ENCODE results near the gene ARL6IP1.
"Not testable (repeated sequence)": the region's sequence is repeated elsewhere in the genome, so short reads cannot be mapped to it uniquely, and the experiment has no call there.

ARL6IP1 gene

GRCh38 chr16:18797746-18798145, 3.6 kb downstream of the ARL6IP1 start:
- DNase-seq = no peak

GRCh38 chr16:18796377-18796776, 5.0 kb downstream of the ARL6IP1 start:
- DNase-seq = no peak

- no peak for DNase-seq
These were observed 8.4 kb downstream of the ARL6IP1 start for GRCh38 chr16:18792836-18793433.

GRCh38 chr16:18789850-18790706, 11.3 kb downstream of the ARL6IP1 start, which contains the start of gene RPS15A:
TSS of gene RPS15A (minus strand) at chr16:18790334. CDS start at chr16:18789113, 1,221 bp downstream.
- peak; percentile 84 for DNase-seq

GRCh38 chr16:18789515-18789849, 11.9 kb downstream of the ARL6IP1 start:
- DNase-seq = no peak

- no peak for DNase-seq
These were observed 12.4 kb downstream of the ARL6IP1 start for GRCh38 chr16:18788828-18789514.

- no peak for DNase-seq
These were observed 16.3 kb downstream of the ARL6IP1 start for GRCh38 chr16:18784917-18785623.

GRCh38 chr16:18783430-18784341, 17.7 kb downstream of the ARL6IP1 start:
- no peak for DNase-seq

- no peak for DNase-seq
These were observed 18.5 kb downstream of the ARL6IP1 start for GRCh38 chr16:18782697-18783429.

- DNase-seq = not testable (repeated sequence)
These were observed 20.1 kb downstream of the ARL6IP1 start for GRCh38 chr16:18781232-18781631.

- not testable (repeated sequence) for DNase-seq
These were observed 20.8 kb downstream of the ARL6IP1 start for GRCh38 chr16:18780460-18781026.

- DNase-seq = not testable (repeated sequence)
These were observed 23.7 kb downstream of the ARL6IP1 start for GRCh38 chr16:18777664-18778063.

GRCh38 chr16:18776334-18776733, 25.0 kb downstream of the ARL6IP1 start:
- DNase-seq = not testable (repeated sequence)

- not testable (repeated sequence) for DNase-seq
These were observed 26.7 kb downstream of the ARL6IP1 start for GRCh38 chr16:18774651-18775050.

- not testable (repeated sequence) for DNase-seq
These were observed 29.2 kb downstream of the ARL6IP1 start for GRCh38 chr16:18772171-18772570.

GRCh38 chr16:18770336-18770962, 30.9 kb downstream of the ARL6IP1 start:
- DNase-seq = not testable (repeated sequence)

- peak; percentile 26 for DNase-seq
These were observed 34.1 kb downstream of the ARL6IP1 start for GRCh38 chr16:18767217-18767616.

- DNase-seq = not testable (repeated sequence)
These were observed 38.6 kb downstream of the ARL6IP1 start for GRCh38 chr16:18762713-18763112.

GRCh38 chr16:18759598-18760520, 41.5 kb downstream of the ARL6IP1 start:
- peak; percentile 60 for DNase-seq

Measured in activated T-cell treated with anti-CD3 and anti-CD28 coated beads, Interleukin-2, amount 50 U/mL, for 1 hour (primary cell).